Caco-2 (cell line): ENCODE data around the gene ADAMTS15. TPM values are rescaled to one million over a fixed set of nuclear protein-coding genes. Genes with fewer than 3 reads are reported as not detected.
A peak's percentile ranks its signal among the peaks of the same experiment; 100 is the strongest.

Source experiments
- BruUV-seq: library from RNA; stranded (reverse); fragments of 400-500 nt; replicated peaks from 2 replicates; lab custom pipeline; 2021; lab: Mats Ljungman, UMichigan
- CTCF ChIA-PET: fragments of 300-600 bp; sonication (Branson Sonifier 250); formaldehyde crosslinking; loops from one replicate; lab custom pipeline; 2022; ENCODE audit warnings: antibody characterized with exemption; lab: Charles Lee
- POLR2A ChIA-PET: fragments of 300-600 bp; sonication (Branson Sonifier 250); formaldehyde crosslinking; loops from one replicate; lab custom pipeline; 2022; ENCODE audit warnings: antibody characterized with exemption; lab: Charles Lee
- DNase-seq, 2 experiments: peaks; one replicate each; pipeline versions ENCODE4 v3.0.0 to v3.0.0-alpha.2; 2020 to 2022
- H3K27me3 ChIP-seq: replicated peaks from 2 replicates; pipeline ENCODE4 v1.6.0; 2011; ENCODE audit warnings: low read length; ENCODE audit not compliant: control insufficient read depth, insufficient read depth
- H3K36me3 ChIP-seq: 2 replicates; pipeline ENCODE4 v1.5.1; 2011; ENCODE audit warnings: low read length; ENCODE audit not compliant: control insufficient read depth, insufficient read depth
- H3K4me1 ChIP-seq: fragments of 250-450 bp; sonication (Bioruptor Pico); 2 replicates; pipeline ENCODE4 v1.5.1; 2020; ENCODE audit warnings: mild to moderate bottlenecking
- H3K4me3 ChIP-seq: 2 replicates; pipeline ENCODE4 v1.5.1; 2011; ENCODE audit warnings: low read depth, mild to moderate bottlenecking, control low read depth, low read length
- H3K9me3 ChIP-seq: fragments of 250-450 bp; sonication (Bioruptor Pico); 2 replicates; pipeline ENCODE4 v1.5.1; 2020; ENCODE audit warnings: mild to moderate bottlenecking, moderate library complexity
- H3K27ac Mint-ChIP-seq: one replicate; pipeline ENCODE4 v1.8.0; 2022; ENCODE audit warnings: mixed read lengths; ENCODE audit not compliant: unreplicated experiment
- H3K27me3 Mint-ChIP-seq: one replicate; pipeline ENCODE4 v1.8.0; 2022; ENCODE audit warnings: mixed read lengths; ENCODE audit not compliant: insufficient read depth, unreplicated experiment
- H3K36me3 Mint-ChIP-seq: one replicate; pipeline ENCODE4 v1.8.0; 2022; ENCODE audit warnings: mild to moderate bottlenecking, mixed read lengths; ENCODE audit not compliant: insufficient read depth, unreplicated experiment
- H3K4me1 Mint-ChIP-seq: one replicate; pipeline ENCODE4 v1.8.0; 2022; ENCODE audit warnings: low read depth, mixed read lengths; ENCODE audit not compliant: unreplicated experiment
- H3K4me3 Mint-ChIP-seq: one replicate; pipeline ENCODE4 v1.8.0; 2022; ENCODE audit warnings: mild to moderate bottlenecking, moderate library complexity, mixed read lengths; ENCODE audit not compliant: unreplicated experiment
- H3K9me3 Mint-ChIP-seq: one replicate; pipeline ENCODE4 v1.8.0; 2022; ENCODE audit warnings: mixed read lengths; ENCODE audit not compliant: unreplicated experiment
- intact Hi-C: fragments of 100-400 bp; cut with micrococcal nuclease; formaldehyde crosslinking; loops from one replicate; pipeline ENCODE4 v1.10.0; 2022; ENCODE audit not compliant: unreplicated experiment
- total RNA-seq: library from RNA; stranded (reverse); gene quantifications from 2 replicates; pipeline ENCODE4 v1.2.3, GENCODE V29; 2022
- TF ChIP-seq, protein P1 (sequence below), 2 experiments: fragments of 200-600 bp in 1 of 2; IDR thresholded peaks; 1 replicate in 1 of 2; 2 replicates in 1 of 2; pipeline versions ENCODE4 v1.5.1 to v1.8.0; 2011 to 2022; ENCODE audit warnings: antibody characterized with exemption in 1 of 2, control low read depth in 1 of 2, inconsistent platforms in 1 of 2, low read depth in 1 of 2, low read length in 1 of 2, mild to moderate bottlenecking in 1 of 2, moderate library complexity in 1 of 2; ENCODE audit not compliant: insufficient read depth in 1 of 2, severe bottlenecking in 1 of 2, unreplicated experiment in 1 of 2

ADAMTS15 gene
- total RNA-seq, 1 experiment from 2014 or later = 0.20 TPM

DNA sequence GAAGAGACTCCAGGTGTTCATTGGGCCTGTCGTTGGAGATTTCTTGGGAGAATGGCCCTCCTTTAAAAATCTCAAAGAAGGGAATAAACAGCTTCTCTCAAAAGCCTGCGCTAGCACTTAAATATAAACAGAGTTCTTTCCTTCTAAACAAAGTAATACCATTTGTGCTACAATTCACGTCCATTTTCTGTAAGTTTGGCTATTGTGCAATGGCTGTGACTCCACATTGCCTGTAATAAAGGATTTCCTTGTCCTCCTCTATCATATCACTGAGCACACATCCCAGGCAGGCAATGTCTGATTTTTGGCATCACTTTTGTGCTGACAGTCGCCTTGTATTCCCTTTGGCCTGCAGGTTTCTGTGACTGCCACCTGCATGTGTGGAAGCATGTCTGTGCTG is 15.1 kb upstream of the ADAMTS15 start:
- intact Hi-C loops = loop anchor here (5.0 kb wide), 1 partner anchor 129 kb away; no protein-coding TSS in a partner anchor

DNA sequence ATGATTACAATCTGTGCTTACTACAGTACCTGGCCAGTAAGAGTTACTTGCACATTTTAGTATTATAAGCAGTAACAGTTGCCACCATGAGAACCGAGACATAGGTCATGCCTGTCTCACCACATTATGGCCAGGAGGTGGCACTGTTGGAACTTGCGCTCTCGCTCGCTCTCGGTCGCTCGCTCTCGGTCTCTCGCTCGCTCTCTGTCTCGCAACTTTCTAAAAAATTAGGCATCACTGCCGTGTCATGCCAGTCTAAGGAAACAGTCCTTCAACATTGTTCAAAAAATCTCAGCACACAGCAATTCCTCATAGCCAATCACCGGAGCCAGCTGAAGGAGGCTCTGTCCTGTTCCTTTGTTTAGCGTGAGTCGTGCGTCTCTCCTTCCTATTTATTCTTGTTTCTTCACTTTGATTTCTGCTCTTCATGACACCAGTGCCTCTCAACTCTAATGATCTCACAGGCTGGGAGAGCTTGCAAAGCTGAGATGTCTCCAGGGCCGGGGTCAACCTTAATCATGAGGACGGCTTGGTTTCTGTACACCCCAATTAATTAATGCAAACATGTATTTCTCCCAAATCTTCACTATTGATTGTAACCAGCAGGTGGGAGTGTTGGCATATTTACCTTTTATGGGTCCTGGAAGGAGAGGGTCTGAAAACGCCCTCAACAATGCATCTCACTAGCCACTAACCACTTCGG is 13.8 kb upstream of the ADAMTS15 start:
- CTCF ChIA-PET = interaction anchor here (0.6 to 5.6 kb wide), 6 partner anchors 45 to 468 kb away, joined by 3 to 132 read pairs (median 4); no protein-coding TSS in a partner anchor
- H3K4me3 ChIP-seq = peak overlapping the region; percentile 46
- Mint-ChIP-seq H3K27me3 (peaks cover 31% of the 10 kb centered on the region), H3K36me3 (no peaks in the 10 kb centered on the region), H3K4me1 (no peaks in the 10 kb centered on the region), H3K4me3 (no peak overlapping the region), H3K27ac (no peak overlapping the region), H3K9me3 (no peaks in the 10 kb centered on the region)
- H3K9me3 ChIP-seq = no peaks in the 10 kb centered on the region
- TF ChIP-seq, protein P1, sequence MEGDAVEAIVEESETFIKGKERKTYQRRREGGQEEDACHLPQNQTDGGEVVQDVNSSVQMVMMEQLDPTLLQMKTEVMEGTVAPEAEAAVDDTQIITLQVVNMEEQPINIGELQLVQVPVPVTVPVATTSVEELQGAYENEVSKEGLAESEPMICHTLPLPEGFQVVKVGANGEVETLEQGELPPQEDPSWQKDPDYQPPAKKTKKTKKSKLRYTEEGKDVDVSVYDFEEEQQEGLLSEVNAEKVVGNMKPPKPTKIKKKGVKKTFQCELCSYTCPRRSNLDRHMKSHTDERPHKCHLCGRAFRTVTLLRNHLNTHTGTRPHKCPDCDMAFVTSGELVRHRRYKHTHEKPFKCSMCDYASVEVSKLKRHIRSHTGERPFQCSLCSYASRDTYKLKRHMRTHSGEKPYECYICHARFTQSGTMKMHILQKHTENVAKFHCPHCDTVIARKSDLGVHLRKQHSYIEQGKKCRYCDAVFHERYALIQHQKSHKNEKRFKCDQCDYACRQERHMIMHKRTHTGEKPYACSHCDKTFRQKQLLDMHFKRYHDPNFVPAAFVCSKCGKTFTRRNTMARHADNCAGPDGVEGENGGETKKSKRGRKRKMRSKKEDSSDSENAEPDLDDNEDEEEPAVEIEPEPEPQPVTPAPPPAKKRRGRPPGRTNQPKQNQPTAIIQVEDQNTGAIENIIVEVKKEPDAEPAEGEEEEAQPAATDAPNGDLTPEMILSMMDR (IDR thresholded peaks at IDR 0.05; ENCODE audit: insufficient read depth in 1 of 2, low read depth in 1 of 2, low read length in 1 of 2, severe bottlenecking in 1 of 2, unreplicated experiment in 1 of 2) = peak; percentile 88 to 98
- no peaks in the 10 kb centered on the region for H3K4me1 ChIP-seq
- H3K36me3 ChIP-seq = no peaks in the 10 kb centered on the region
- POLR2A ChIA-PET = no interaction called here
- peaks cover 7% of the 10 kb centered on the region for H3K27me3 ChIP-seq
- no TSS peak for BruUV-seq
- intact Hi-C loops = loop anchor here (1.0 to 5.0 kb wide), 7 partner anchors 14 to 428 kb away; partner anchors contain the start of gene ADAMTS15
- peak; percentile 80 to 87 for DNase-seq

More for the DNA sequence above, 15.1 kb upstream of the ADAMTS15 start:
- POLR2A ChIA-PET = no interaction called here
- Mint-ChIP-seq H3K4me1 (peaks cover 7% of the 10 kb centered on the region), H3K36me3 (no peaks in the 10 kb centered on the region), H3K27ac (no peak overlapping the region), H3K9me3 (no peaks in the 10 kb centered on the region), H3K4me3 (no peak overlapping the region), H3K27me3 (peaks cover 34% of the 10 kb centered on the region)
- no peak for DNase-seq
- TF ChIP-seq, protein P1 (IDR thresholded peaks at IDR 0.05; ENCODE audit: insufficient read depth in 1 of 2, low read depth in 1 of 2, low read length in 1 of 2, severe bottlenecking in 1 of 2, unreplicated experiment in 1 of 2) = peak in 1 of 2 experiments; percentile 7
- Histone ChIP-seq H3K36me3 (no peaks in the 10 kb centered on the region), H3K9me3 (no peaks in the 10 kb centered on the region), H3K4me3 (no peak overlapping the region), H3K27me3 (peaks cover 12% of the 10 kb centered on the region), H3K4me1 (no peaks in the 10 kb centered on the region)
- CTCF ChIA-PET = interaction anchor here (0.6 to 5.6 kb wide), 4 partner anchors 15 to 461 kb away, joined by 3 to 132 read pairs (median 4); no protein-coding TSS in a partner anchor
- BruUV-seq = no TSS peak

DNA sequence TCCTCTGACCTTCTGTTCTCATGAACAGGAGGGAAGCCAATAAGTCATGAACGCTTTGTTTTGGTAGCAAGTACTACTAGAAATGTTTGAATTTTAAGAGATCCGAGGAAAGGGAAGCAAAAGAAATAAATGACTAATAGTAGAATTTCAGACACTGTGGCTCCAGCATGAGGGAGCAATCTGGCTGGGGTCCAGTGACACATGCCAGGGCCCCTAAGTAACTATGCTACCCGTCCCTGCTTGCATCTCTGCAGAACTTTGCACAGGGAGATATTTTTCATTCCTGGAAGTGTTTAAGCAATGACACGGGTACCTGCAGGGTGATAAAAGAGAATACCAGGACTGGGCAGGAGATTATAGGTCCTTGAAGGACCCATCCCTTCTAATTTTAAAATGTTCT is 12.8 kb upstream of the ADAMTS15 start:
- H3K4me1 Mint-ChIP-seq = no peaks in the 10 kb centered on the region
- no peaks in the 10 kb centered on the region for H3K36me3 Mint-ChIP-seq
- Histone ChIP-seq H3K36me3 (no peaks in the 10 kb centered on the region), H3K4me1 (no peaks in the 10 kb centered on the region), H3K9me3 (no peaks in the 10 kb centered on the region), H3K4me3 (no peak overlapping the region), H3K27me3 (peaks cover 2% of the 10 kb centered on the region; the same call in 1 of the 2 replicates)
- DNase-seq = no peak
- TF ChIP-seq, protein P1 (IDR thresholded peaks at IDR 0.05; ENCODE audit: insufficient read depth in 1 of 2, low read depth in 1 of 2, low read length in 1 of 2, severe bottlenecking in 1 of 2, unreplicated experiment in 1 of 2) = no peak
- ChIA-PET POLR2A (no interaction called here), CTCF (interaction anchor here (0.5 to 5.6 kb wide), 4 partner anchors 12 to 459 kb away, joined by 3 to 132 read pairs (median 5); no protein-coding TSS in a partner anchor)
- H3K9me3 Mint-ChIP-seq = no peaks in the 10 kb centered on the region
- no peak overlapping the region for H3K27ac Mint-ChIP-seq
- no peak overlapping the region for H3K4me3 Mint-ChIP-seq
- intact Hi-C loops = loop anchor here (1.0 to 2.0 kb wide), 5 partner anchors 13 to 392 kb away; partner anchors contain the start of gene ADAMTS15
- H3K27me3 Mint-ChIP-seq = peaks cover 34% of the 10 kb centered on the region
- no TSS peak for BruUV-seq
